ENCODE measurements around the gene CCDC138. TPM values are rescaled to one million over a fixed set of nuclear protein-coding genes. Genes with fewer than 3 reads are reported as not detected.

CCDC138 gene
- total and polyA plus RNA-seq, 2 of the 13 experiments (the other 11 are each of a cell fraction or from before 2014, with no cell fraction given) = 5.6 to 32.5 TPM

GRCh38 chr2:108833219-108833618 is 46.6 kb downstream of the CCDC138 start (continued):
- TF ChIP-seq CENPBD1 (CRISPR knock-in tag; IDR thresholded peaks at IDR 0.05; ENCODE audit: borderline replicate concordance, low read depth) (no peak), ZNF839 (CRISPR knock-in tag; IDR thresholded peaks at IDR 0.05; ENCODE audit: borderline replicate concordance) (no peak), ZBTB43 (CRISPR knock-in tag; conservative IDR thresholded peaks at IDR 0.05) (no peak), TSC22D2 (CRISPR knock-in tag; IDR thresholded peaks at IDR 0.05; ENCODE audit: borderline replicate concordance) (0 out of 2 replicates have a peak, but pooled peaks have one; percentile 36), TBX2 (CRISPR knock-in tag; IDR thresholded peaks at IDR 0.05; ENCODE audit: borderline replicate concordance) (no peak), IRF2 (CRISPR knock-in tag; IDR thresholded peaks at IDR 0.05) (peak; percentile 67; the same call in 1 of the 2 replicates), SIN3A (IDR thresholded peaks at IDR 0.05; ENCODE audit: borderline replicate concordance, low read depth, low read length) (no peak), KDM6A (CRISPR knock-in tag; IDR thresholded peaks at IDR 0.05; ENCODE audit: low read depth) (peak; percentile 58), ZSCAN12 (CRISPR knock-in tag; IDR thresholded peaks at IDR 0.05) (0 out of 2 replicates have a peak, but pooled peaks have one; percentile 32), MIER3 (CRISPR knock-in tag; IDR thresholded peaks at IDR 0.05; ENCODE audit: borderline replicate concordance) (peak; percentile 64; the same call in 1 of the 2 replicates), TEAD3 (CRISPR knock-in tag; optimal IDR thresholded peaks at IDR 0.05; ENCODE audit: borderline replicate concordance) (peak; percentile 31), EP300 (IDR thresholded peaks at IDR 0.05; ENCODE audit: low read depth in 2 of 2, low read length in 2 of 2) (peak in 1 of 2 experiments; percentile 39; a peak in 1 of 4 replicates), EP300 (CRISPR knock-in tag; IDR thresholded peaks at IDR 0.05; ENCODE audit: borderline replicate concordance) (no peak), MED1 (CRISPR knock-in tag; IDR thresholded peaks at IDR 0.05) (peak; percentile 85), HDAC2 (CRISPR knock-in tag; IDR thresholded peaks at IDR 0.05) (no peak), ZNF607 (CRISPR knock-in tag; IDR thresholded peaks at IDR 0.05; ENCODE audit: borderline replicate concordance) (no peak), AKAP8 (CRISPR knock-in tag; IDR thresholded peaks at IDR 0.05) (no peak), ZBTB34 (CRISPR knock-in tag; IDR thresholded peaks at IDR 0.05) (no peak), AHDC1 (CRISPR knock-in tag; IDR thresholded peaks at IDR 0.05; ENCODE audit: borderline replicate concordance) (peak; percentile 88), RFXAP (CRISPR knock-in tag; IDR thresholded peaks at IDR 0.05; ENCODE audit: borderline replicate concordance) (no peak), HNF4A (CRISPR knock-in tag; IDR thresholded peaks at IDR 0.05) (peak; percentile 30; the same call in 1 of the 2 replicates)

Data from HepG2 (cell line).